Heart left ventricle (tissue), 13 donors: ENCODE measurements around the gene RPGRIP1.

Experiments used
- POLR2A ChIP-seq, 2 donors: fragments of 450-650 bp; IDR thresholded peaks; one replicate each; pipeline ENCODE4 v1.6.1; 2017; ENCODE audit warnings: antibody characterized with exemption in 2 of 2, mild to moderate bottlenecking in 2 of 2, moderate library complexity in 2 of 2
- TF ChIP-seq, protein P1 (sequence below), 12 donors: fragments of 200-600 bp; sonication (generic) in 4 of 12; IDR thresholded peaks; one replicate each; pipeline versions ENCODE4 v1.5.0 to v1.8.0; 2018 to 2022; ENCODE audit warnings: antibody characterized with exemption in 12 of 12, mild to moderate bottlenecking in 5 of 12
- donor health status: ischemic (EF 13 %, LVEDD 7.1; RV severe dilation, severe dysfunction).
- donor health status: DM: no; HTN: yes; CAD: no.
- donor health status: DM: no; HTN: no; CAD: no.
- donor health status: ischemic (EF 25% LVEDD 6.9; RV normal size, moderate dysfunction).
- donor health status: ischemic (EF 25% LVEDD 5.7; RV mildly dilated, moderate dysfunction).
- donor health status: ischemic (EF 35%, LVEDD 5.7; RV mildly dilated, moderate dysfunction).
- donor health status: nonischemic (EF 11% LVEDD 7.7; RV severe dilation, severe dysfunction).
- donor health status: DM: yes; HTN: yes; CAD: no.
- donor health status: PGD.
- donor health status: ischemic (EF 29% LVEDD 5.4; RV normal size, mild dysfunction).
- donor health status: nonischemic (EF 23%, LVEDD 6.1; RV moderate dilation, normal function).

DNA sequence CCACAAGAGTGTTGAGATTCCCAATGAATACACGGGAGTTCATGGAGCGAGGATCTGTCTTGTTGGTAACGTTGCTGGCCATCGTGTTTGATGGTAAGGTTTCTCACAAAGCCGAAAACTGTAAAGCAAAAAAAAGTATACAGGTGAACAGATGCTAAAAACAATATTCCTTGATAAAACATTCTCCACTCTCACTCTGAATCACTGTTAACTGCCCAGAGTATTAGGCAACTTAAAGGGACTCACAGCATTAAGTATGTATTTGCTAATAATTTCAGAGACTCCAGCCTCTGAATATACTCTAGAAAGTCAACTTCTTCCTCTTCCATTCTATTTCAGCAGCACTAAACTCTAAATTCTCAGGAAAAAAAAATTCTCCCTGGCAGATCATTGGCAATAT, 45.8 kb upstream of the RPGRIP1 start:
- TF ChIP-seq, protein P1, sequence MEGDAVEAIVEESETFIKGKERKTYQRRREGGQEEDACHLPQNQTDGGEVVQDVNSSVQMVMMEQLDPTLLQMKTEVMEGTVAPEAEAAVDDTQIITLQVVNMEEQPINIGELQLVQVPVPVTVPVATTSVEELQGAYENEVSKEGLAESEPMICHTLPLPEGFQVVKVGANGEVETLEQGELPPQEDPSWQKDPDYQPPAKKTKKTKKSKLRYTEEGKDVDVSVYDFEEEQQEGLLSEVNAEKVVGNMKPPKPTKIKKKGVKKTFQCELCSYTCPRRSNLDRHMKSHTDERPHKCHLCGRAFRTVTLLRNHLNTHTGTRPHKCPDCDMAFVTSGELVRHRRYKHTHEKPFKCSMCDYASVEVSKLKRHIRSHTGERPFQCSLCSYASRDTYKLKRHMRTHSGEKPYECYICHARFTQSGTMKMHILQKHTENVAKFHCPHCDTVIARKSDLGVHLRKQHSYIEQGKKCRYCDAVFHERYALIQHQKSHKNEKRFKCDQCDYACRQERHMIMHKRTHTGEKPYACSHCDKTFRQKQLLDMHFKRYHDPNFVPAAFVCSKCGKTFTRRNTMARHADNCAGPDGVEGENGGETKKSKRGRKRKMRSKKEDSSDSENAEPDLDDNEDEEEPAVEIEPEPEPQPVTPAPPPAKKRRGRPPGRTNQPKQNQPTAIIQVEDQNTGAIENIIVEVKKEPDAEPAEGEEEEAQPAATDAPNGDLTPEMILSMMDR (IDR thresholded peaks at IDR 0.05) = no peak
- no peak for TF ChIP-seq POLR2A (IDR thresholded peaks at IDR 0.05)
